HepG2 (cell line): Measurements from ENCODE around the gene ANKUB1. TPM values are rescaled to one million over a fixed set of nuclear protein-coding genes. Genes with fewer than 3 reads are reported as not detected.

ENCODE experiments used
- ARID2 ChIP-seq: sonication (generic); formaldehyde crosslinking; IDR thresholded peaks from 2 replicates; pipeline ENCODE4 v1.8.1; 2022; ENCODE audit warnings: mild to moderate bottlenecking, missing genetic modification reagents, borderline replicate concordance
- CREB3 ChIP-seq: sonication (generic); formaldehyde crosslinking; IDR thresholded peaks from 2 replicates; pipeline ENCODE4 v1.5.0; 2020; ENCODE audit warnings: missing genetic modification reagents
- ELF3 ChIP-seq: IDR thresholded peaks from 2 replicates; pipeline ENCODE4 v1.6.1; 2016; ENCODE audit warnings: missing genetic modification reagents, missing compliant biosample characterization
- HIVEP1 ChIP-seq: sonication (generic); formaldehyde crosslinking; IDR thresholded peaks from 2 replicates; pipeline ENCODE4 v1.4.0; 2020; ENCODE audit warnings: mild to moderate bottlenecking, missing genetic modification reagents
- HMG20B ChIP-seq: conservative IDR thresholded peaks from 2 replicates; pipeline ENCODE4 v1.6.1; 2016; ENCODE audit warnings: missing genetic modification reagents, missing compliant biosample characterization
- KLF11 ChIP-seq: IDR thresholded peaks from 2 replicates; pipeline ENCODE4 v1.6.1; 2016; ENCODE audit warnings: missing compliant biosample characterization
- MYNN ChIP-seq: sonication (generic); formaldehyde crosslinking; IDR thresholded peaks from 2 replicates; pipeline ENCODE4 v1.4.0; 2020; ENCODE audit warnings: mild to moderate bottlenecking, low read depth, missing genetic modification reagents
- RFXAP ChIP-seq: sonication (generic); formaldehyde crosslinking; IDR thresholded peaks from 2 replicates; pipeline ENCODE4 v1.4.0; 2020; ENCODE audit warnings: missing genetic modification reagents, borderline replicate concordance
- ZMAT3 ChIP-seq: sonication (generic); formaldehyde crosslinking; conservative IDR thresholded peaks from 2 replicates; pipeline ENCODE4 v1.7.0; 2021; ENCODE audit warnings: missing genetic modification reagents
- ZNF326 ChIP-seq: sonication (generic); formaldehyde crosslinking; IDR thresholded peaks from 2 replicates; pipeline ENCODE4 v1.4.0; 2020; ENCODE audit warnings: missing genetic modification reagents, borderline replicate concordance
- ZNF552 ChIP-seq: sonication (generic); formaldehyde crosslinking; IDR thresholded peaks from 2 replicates; pipeline ENCODE4 v1.9.0; 2022; ENCODE audit warnings: missing genetic modification reagents, mild to moderate bottlenecking, borderline replicate concordance
- ZNF563 ChIP-seq: sonication (generic); formaldehyde crosslinking; IDR thresholded peaks from 2 replicates; pipeline ENCODE4 v1.8.0; 2022; ENCODE audit warnings: mild to moderate bottlenecking, moderate library complexity, missing genetic modification reagents
- ZNF776 ChIP-seq: sonication (generic); formaldehyde crosslinking; IDR thresholded peaks from 2 replicates; pipeline ENCODE4 v1.4.0; 2020; ENCODE audit warnings: mild to moderate bottlenecking, missing genetic modification reagents
- polyA plus RNA-seq, 8 experiments: library from polyadenylated mRNA; depleted of rRNA in 3 of 8; stranded (reverse) in 7 of 8; unstranded in 1 of 8; fragments of >200 nt; fragmentation: Illumina TruSeq in 4 of 8; extraction: Trizol in 4 of 8; gene quantifications; 2 replicates each; pipeline versions ENCODE4 v1.2.1 to v1.2.3, GENCODE V29; 2011 to 2016; ENCODE audit warnings: low read depth in 4 of 8, missing spikeins in 1 of 8, mixed read lengths in 1 of 8; ENCODE audit not compliant: insufficient read depth in 1 of 8
- total RNA-seq, 5 experiments: library from RNA; depleted of rRNA; stranded (reverse); fragments of >200 nt; fragmentation: Illumina TruSeq; extraction: Trizol; gene quantifications; 2 replicates each; pipeline ENCODE4 v1.2.3, GENCODE V29; 2016; ENCODE audit warnings: low read depth in 1 of 5
- TF ChIP-seq, protein P1 (sequence below): sonication (generic); formaldehyde crosslinking; IDR thresholded peaks from 2 replicates; pipeline ENCODE4 v1.4.0; 2020; ENCODE audit warnings: mild to moderate bottlenecking, missing genetic modification reagents
- TF ChIP-seq, protein P2 (sequence below): sonication (generic); formaldehyde crosslinking; IDR thresholded peaks from 2 replicates; pipeline ENCODE4 v1.4.0; 2020; ENCODE audit warnings: missing genetic modification reagents
- TF ChIP-seq, protein P3 (sequence below): sonication (generic); formaldehyde crosslinking; IDR thresholded peaks from 2 replicates; pipeline ENCODE4 v1.4.0; 2020; ENCODE audit warnings: mild to moderate bottlenecking, missing genetic modification reagents

ANKUB1 gene
- total and polyA plus RNA-seq, 2 of the 13 experiments (the other 11 are each of a cell fraction or from before 2014, with no cell fraction given): not detected

DNA sequence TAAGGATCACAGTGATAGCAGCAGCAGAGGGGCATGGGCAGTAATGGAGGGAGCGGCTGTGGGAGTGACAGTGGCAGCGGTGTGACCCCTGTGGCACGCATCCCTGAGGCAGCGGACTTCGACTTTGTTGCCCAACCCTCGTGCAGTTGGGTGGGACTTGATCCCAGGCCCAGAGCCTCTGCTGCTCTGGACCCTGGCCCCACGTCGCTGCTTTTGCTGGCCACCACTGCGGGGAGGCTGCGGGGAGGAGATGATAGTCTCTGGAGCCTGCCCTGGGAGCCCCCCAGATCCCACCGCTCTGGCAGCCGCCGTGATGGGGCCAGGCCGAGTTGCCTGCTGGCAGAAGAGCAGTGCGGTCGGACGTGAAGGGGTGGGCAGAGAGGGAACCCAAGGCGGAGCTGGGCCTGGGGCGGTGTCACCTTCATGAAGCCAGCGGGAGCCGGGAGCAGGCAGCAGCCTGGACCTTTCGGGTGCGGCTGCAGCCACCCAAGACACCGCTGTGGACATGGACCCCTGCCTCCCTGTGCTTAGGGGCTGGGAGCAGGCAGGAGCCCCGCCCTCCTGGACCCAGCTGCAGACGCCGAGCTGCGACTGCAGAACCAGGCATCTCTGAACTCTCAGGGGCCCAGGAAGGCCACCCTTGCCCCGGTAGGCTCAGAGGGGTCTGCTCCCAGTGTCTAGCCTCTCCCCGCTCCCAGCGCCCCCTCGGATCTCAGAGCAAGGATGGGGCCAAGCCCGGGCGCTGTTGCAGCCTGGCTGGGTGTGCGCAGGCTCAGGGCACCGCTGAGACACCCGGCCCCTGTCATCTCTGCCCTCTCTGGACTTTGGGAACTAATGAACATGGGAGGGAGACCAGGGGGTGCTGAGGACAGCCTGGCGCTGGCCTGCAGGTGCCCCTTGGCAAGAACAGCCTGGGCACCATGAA, 78.4 kb downstream of the ANKUB1 start (continued):
- TF ChIP-seq, protein P1, sequence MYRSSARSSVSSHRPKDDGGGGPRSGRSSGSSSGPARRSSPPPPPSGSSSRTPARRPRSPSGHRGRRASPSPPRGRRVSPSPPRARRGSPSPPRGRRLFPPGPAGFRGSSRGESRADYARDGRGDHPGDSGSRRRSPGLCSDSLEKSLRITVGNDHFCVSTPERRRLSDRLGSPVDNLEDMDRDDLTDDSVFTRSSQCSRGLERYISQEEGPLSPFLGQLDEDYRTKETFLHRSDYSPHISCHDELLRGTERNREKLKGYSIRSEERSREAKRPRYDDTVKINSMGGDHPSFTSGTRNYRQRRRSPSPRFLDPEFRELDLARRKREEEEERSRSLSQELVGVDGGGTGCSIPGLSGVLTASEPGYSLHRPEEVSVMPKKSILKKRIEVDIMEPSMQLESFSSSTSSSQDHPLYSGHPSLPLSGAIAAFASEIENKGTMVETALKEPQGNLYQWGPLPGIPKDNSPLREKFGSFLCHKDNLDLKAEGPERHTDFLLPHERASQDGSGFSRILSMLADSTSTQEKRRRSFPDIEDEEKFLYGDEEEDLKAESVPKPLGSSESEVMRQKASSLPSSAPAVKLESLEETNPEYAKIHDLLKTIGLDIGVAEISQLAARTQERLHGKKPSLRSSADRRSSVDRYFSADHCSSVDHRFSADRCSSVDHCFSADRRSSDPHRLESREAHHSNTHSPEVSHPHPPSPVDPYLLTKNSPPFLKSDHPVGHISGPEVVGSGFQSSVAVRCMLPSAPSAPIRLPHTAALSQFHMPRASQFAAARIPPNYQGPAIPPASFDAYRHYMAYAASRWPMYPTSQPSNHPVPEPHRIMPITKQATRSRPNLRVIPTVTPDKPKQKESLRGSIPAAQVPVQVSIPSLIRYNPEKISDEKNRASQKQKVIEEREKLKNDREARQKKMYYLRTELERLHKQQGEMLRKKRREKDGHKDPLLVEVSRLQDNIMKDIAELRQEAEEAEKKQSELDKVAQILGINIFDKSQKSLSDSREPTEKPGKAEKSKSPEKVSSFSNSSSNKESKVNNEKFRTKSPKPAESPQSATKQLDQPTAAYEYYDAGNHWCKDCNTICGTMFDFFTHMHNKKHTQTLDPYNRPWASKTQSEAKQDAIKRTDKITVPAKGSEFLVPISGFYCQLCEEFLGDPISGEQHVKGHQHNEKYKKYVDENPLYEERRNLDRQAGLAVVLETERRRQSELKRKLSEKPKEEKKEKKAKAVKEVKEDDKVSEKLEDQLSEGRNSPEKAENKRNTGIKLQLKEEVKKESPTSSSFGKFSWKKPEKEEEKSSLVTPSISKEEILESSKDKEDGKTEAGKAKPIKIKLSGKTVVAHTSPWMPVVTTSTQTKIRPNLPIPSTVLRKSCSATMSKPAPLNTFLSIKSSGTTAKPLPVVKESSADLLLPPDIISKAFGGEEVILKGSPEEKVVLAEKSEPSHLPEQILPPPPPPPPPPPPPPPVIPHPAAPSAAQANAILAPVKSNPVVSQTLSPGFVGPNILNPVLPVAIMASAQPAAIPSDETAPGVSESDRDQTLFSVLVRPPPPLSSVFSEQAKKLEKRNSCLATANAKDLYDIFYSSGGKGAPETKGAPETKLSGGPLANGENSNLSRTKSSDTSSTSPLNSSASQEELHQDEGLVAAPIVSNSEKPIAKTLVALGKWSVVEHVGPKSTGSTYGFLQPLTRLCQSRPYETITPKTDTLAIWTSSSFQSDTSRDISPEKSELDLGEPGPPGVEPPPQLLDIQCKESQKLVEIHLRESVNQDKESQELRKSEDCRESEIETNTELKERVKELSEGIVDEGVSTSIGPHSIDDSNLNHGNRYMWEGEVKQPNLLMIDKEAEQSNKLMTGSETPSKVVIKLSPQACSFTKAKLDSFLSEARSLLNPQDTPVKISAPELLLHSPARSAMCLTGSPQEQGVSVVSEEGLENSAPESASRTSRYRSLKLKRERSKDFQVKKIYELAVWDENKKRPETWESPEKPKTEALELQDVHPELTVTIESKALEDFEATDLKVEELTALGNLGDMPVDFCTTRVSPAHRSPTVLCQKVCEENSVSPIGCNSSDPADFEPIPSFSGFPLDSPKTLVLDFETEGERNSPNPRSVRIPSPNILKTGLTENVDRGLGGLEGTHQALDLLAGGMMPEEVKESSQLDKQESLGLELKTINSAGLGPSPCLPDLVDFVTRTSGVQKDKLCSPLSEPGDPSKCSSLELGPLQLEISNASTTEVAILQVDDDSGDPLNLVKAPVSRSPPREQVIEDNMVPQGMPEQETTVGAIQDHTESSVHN (CRISPR knock-in tag): no peak
- TF ChIP-seq ELF3 (CRISPR knock-in tag) (no peak), MYNN (no peak), ZNF326 (CRISPR knock-in tag) (no peak), ZMAT3 (CRISPR knock-in tag) (no peak), ZNF563 (CRISPR knock-in tag) (no peak; the same call in 1 of the 2 replicates), ZNF552 (CRISPR knock-in tag) (no peak), RFXAP (CRISPR knock-in tag) (no peak; the same call in 1 of the 2 replicates), HIVEP1 (CRISPR knock-in tag) (no peak), ZNF776 (CRISPR knock-in tag) (0 out of 2 replicates have a peak, but pooled peaks have one; percentile 51), ARID2 (no peak), HMG20B (no peak), CREB3 (CRISPR knock-in tag) (no peak), KLF11 (no peak)
- TF ChIP-seq, protein P2, sequence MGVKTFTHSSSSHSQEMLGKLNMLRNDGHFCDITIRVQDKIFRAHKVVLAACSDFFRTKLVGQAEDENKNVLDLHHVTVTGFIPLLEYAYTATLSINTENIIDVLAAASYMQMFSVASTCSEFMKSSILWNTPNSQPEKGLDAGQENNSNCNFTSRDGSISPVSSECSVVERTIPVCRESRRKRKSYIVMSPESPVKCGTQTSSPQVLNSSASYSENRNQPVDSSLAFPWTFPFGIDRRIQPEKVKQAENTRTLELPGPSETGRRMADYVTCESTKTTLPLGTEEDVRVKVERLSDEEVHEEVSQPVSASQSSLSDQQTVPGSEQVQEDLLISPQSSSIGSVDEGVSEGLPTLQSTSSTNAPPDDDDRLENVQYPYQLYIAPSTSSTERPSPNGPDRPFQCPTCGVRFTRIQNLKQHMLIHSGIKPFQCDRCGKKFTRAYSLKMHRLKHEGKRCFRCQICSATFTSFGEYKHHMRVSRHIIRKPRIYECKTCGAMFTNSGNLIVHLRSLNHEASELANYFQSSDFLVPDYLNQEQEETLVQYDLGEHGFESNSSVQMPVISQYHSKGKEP (CRISPR knock-in tag): no peak
- TF ChIP-seq, protein P3, sequence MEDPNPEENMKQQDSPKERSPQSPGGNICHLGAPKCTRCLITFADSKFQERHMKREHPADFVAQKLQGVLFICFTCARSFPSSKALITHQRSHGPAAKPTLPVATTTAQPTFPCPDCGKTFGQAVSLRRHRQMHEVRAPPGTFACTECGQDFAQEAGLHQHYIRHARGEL (CRISPR knock-in tag): no peak
